ENCODE measurements around the gene BIK. TPM values are rescaled to one million over a fixed set of nuclear protein-coding genes. Genes with fewer than 3 reads are reported as not detected.

The BIK gene
- total and polyA plus RNA-seq, 10 donors, result 1.1 to 14.2 (median 2.3) TPM

- peaks cover 0 to 81% (median 22%) of the 10 kb centered on the region in 7 donors for H3K27me3 ChIP-seq (replicated peaks in 1 of 7)
- TF ChIP-seq POLR2AphosphoS5 (IDR thresholded peaks at IDR 0.05) (no peak), CTCF (IDR thresholded peaks at IDR 0.05 in 8 of 11, conservative IDR thresholded peaks at IDR 0.05 in 3 of 11) (no peak), POLR2A (IDR thresholded peaks at IDR 0.05) (no peak)
- DNase-seq, result no peak
- 92 to 97% (median 93%) methylated on average over 7 of the region's 7 CpGs for WGBS, 5 donors
- H3K27ac ChIP-seq, result no peak overlapping the region
- H3K9me3 ChIP-seq, result no peaks in the 10 kb centered on the region
- no peak overlapping the region for H3K4me3 ChIP-seq
- peaks cover 6 to 61% (median 37%) of the 10 kb centered on the region in 6 donors for H3K4me1 ChIP-seq
- intact Hi-C loops (cut with DNase I; ENCODE audit: low total_unique reads), result no loop called here
- H3K36me3 ChIP-seq, result no peaks in the 10 kb centered on the region
These were observed 6.4 kb downstream of the BIK start for GRCh38 chr22:43116932-43117331.

- H3K27ac ChIP-seq, result peak overlapping the region in 4 of 8 donors; percentile 0 to 47 (median 39)
- no peak overlapping the region for H3K4me3 ChIP-seq
- intact Hi-C loops (cut with DNase I; ENCODE audit: low total_unique reads), result no loop called here
- WGBS, 5 donors, result 63 to 72% (median 64%) methylated on average over 16 to 21 of the region's 21 CpGs
- TF ChIP-seq POLR2AphosphoS5 (IDR thresholded peaks at IDR 0.05) (peak in 1 of 3 donors; percentile 39), POLR2A (IDR thresholded peaks at IDR 0.05) (no peak)
- peaks cover 6 to 68% (median 37%) of the 10 kb centered on the region in 6 donors for H3K4me1 ChIP-seq
- H3K27me3 ChIP-seq (replicated peaks in 1 of 7), result peaks cover 0 to 68% (median 9%) of the 10 kb centered on the region in 7 donors
- DNase-seq, result no peak
- H3K36me3 ChIP-seq, result no peaks in the 10 kb centered on the region
- no peaks in the 10 kb centered on the region for H3K9me3 ChIP-seq
These were observed 7.7 kb downstream of the BIK start for GRCh38 chr22:43118024-43118849.

GRCh38 chr22:43118953-43119458 lies 8.5 kb downstream of the BIK start:
- TF ChIP-seq POLR2A (IDR thresholded peaks at IDR 0.05) (no peak), CTCF (IDR thresholded peaks at IDR 0.05 in 8 of 11, conservative IDR thresholded peaks at IDR 0.05 in 3 of 11) (no peak), POLR2AphosphoS5 (IDR thresholded peaks at IDR 0.05) (no peak)
- Histone ChIP-seq H3K36me3 (no peaks in the 10 kb centered on the region), H3K27me3 (replicated peaks in 1 of 7) (peaks cover 0 to 60% (median 2%) of the 10 kb centered on the region in 7 donors)

GRCh38 chr22:43126501-43127165 lies 16.1 kb downstream of the BIK start:
- WGBS, 5 donors, result 57 to 79% (median 65%) methylated on average over 3 to 5 of the region's 5 CpGs
- Histone ChIP-seq H3K9me3 (no peaks in the 10 kb centered on the region), H3K4me1 (peaks cover 0 to 51% (median 12%) of the 10 kb centered on the region in 6 donors)

More at GRCh38 chr22:43118953-43119458, 8.5 kb downstream of the BIK start:
- Histone ChIP-seq H3K4me1 (peaks cover 6 to 63% (median 37%) of the 10 kb centered on the region in 6 donors), H3K9me3 (no peaks in the 10 kb centered on the region), H3K4me3 (no peak overlapping the region), H3K27ac (peak overlapping the region in 4 of 8 donors; percentile 0 to 47 (median 39))
- WGBS, 5 donors, result 30 to 62% (median 55%) methylated on average over 6 to 7 of the region's 7 CpGs
- intact Hi-C loops (cut with DNase I; ENCODE audit: low total_unique reads), result no loop called here
- no peak for DNase-seq

More at GRCh38 chr22:43126501-43127165, 16.1 kb downstream of the BIK start:
- intact Hi-C loops (cut with DNase I; ENCODE audit: low total_unique reads), result no loop called here
- no peak for DNase-seq
- TF ChIP-seq CTCF (IDR thresholded peaks at IDR 0.05 in 8 of 11, conservative IDR thresholded peaks at IDR 0.05 in 3 of 11) (no peak), POLR2AphosphoS5 (IDR thresholded peaks at IDR 0.05) (no peak), POLR2A (IDR thresholded peaks at IDR 0.05) (no peak)
- Histone ChIP-seq H3K4me3 (no peak overlapping the region), H3K36me3 (peaks cover 0 to 10% (median 4%) of the 10 kb centered on the region in 6 donors), H3K27me3 (replicated peaks in 1 of 7) (peaks cover 0 to 20% (median 0%) of the 10 kb centered on the region in 7 donors), H3K27ac (no peak overlapping the region)

All from spleen (tissue), 11 donors.